Fibroblast of villous mesenchyme (primary cell): ENCODE data around the gene ADGRA3. TPM values are rescaled to one million over a fixed set of nuclear protein-coding genes. Genes with fewer than 3 reads are reported as not detected.

Experiments used
- DNase-seq: peaks from one replicate; pipeline ENCODE4 v3.0.0-alpha.2; 2010; ENCODE audit warnings: low read depth
- H3K4me3 ChIP-seq: 2 replicates; pipeline ENCODE4 v1.5.1; 2011; ENCODE audit warnings: low read depth, mild to moderate bottlenecking, low read length
- total RNA-seq: library from RNA; depleted of rRNA; stranded (reverse); fragments of >200 nt; gene quantifications from 2 replicates; pipeline ENCODE4 v1.2.3, GENCODE V29; 2012
- TF ChIP-seq, protein P1 (sequence below): IDR thresholded peaks from 2 replicates; pipeline ENCODE4 v1.5.1; 2012; ENCODE audit warnings: low read depth, mild to moderate bottlenecking, low read length; ENCODE audit not compliant: insufficient read depth

ADGRA3 gene
- total RNA-seq, 1 donor = 25.9 TPM

DNA sequence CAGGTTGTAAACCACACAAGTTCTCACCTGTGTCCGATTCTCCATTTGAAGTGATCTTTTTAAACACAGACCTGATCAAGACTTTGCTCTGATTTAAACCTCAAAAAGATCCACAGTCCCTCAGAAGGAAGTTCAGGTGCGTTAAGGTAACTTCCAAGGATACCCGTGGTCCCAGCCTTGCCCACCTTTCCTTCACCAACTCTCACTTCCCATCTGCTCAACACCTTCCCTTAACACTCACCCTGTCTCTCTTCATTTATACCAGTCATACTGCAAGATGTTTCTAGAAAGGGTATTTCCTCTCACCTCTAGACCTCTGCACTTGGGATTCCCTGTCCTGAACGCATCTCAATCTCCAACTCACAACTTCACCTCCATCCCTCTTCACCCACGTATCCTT, 49.9 kb downstream of the ADGRA3 start:
- no peak for DNase-seq
- TF ChIP-seq, protein P1, sequence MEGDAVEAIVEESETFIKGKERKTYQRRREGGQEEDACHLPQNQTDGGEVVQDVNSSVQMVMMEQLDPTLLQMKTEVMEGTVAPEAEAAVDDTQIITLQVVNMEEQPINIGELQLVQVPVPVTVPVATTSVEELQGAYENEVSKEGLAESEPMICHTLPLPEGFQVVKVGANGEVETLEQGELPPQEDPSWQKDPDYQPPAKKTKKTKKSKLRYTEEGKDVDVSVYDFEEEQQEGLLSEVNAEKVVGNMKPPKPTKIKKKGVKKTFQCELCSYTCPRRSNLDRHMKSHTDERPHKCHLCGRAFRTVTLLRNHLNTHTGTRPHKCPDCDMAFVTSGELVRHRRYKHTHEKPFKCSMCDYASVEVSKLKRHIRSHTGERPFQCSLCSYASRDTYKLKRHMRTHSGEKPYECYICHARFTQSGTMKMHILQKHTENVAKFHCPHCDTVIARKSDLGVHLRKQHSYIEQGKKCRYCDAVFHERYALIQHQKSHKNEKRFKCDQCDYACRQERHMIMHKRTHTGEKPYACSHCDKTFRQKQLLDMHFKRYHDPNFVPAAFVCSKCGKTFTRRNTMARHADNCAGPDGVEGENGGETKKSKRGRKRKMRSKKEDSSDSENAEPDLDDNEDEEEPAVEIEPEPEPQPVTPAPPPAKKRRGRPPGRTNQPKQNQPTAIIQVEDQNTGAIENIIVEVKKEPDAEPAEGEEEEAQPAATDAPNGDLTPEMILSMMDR = no peak
- H3K4me3 ChIP-seq = no peak overlapping the region

DNA sequence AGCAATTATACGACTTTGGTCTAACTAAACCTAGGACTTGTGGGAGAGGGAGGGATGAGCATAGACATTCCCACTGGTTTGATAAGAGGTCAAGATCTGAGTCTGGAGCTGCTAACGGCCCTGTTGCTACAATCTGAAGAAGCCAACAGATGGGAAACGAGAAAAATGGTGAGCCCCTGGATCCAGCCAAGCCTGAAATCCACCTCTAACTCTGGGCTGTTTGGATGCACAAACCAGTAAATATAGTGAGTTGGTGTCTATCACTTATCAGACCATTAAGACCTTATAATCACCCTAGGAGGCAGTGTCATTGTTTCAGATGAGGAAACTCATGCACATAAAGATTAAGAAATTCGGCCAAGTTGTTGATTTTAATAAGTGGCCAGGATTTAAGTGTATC, 50.5 kb downstream of the ADGRA3 start:
- H3K4me3 ChIP-seq = no peak overlapping the region
- TF ChIP-seq, protein P1 = no peak
- no peak for DNase-seq

DNA sequence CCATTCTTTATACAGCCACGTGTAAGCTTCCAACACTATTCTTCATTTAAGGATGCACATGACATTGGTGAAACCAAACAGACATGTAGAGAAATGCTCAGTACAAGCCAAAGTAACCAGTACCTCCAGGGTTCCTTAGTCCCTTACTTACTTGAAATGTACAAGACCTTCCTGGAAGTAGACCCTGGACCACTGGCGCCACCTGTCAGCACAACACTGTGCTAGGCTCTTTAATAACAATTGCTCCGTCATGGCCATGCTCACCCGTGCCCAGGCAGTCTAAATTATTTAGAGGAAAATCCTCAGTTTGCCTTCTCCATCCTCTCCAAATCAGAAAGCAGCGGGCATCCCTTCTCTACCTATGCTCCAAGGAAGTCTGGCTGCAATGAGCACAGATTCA, 52.7 kb downstream of the ADGRA3 start:
- TF ChIP-seq, protein P1 = no peak
- DNase-seq = no peak
- no peak overlapping the region for H3K4me3 ChIP-seq

DNA sequence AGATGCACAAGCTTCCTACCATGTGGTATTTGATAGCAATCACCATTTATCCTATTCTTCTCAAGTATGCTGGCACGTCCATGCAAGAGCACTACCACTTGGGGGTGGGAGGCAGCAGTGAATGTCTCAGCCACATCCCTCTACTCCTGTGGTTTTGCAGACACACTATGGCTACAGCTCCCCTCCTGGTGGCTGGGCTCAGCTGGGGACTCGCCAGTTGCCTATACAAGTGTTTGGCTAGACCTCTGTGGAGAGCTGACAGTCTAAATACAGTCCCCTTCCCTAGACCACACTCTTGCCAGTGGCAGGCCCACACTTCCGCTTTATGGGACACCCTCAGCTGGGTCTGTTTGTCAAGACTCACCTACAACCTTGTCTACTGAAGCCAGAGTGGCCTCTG, 53.2 kb downstream of the ADGRA3 start:
- TF ChIP-seq, protein P1 = no peak
- H3K4me3 ChIP-seq = no peak overlapping the region
- no peak for DNase-seq

DNA sequence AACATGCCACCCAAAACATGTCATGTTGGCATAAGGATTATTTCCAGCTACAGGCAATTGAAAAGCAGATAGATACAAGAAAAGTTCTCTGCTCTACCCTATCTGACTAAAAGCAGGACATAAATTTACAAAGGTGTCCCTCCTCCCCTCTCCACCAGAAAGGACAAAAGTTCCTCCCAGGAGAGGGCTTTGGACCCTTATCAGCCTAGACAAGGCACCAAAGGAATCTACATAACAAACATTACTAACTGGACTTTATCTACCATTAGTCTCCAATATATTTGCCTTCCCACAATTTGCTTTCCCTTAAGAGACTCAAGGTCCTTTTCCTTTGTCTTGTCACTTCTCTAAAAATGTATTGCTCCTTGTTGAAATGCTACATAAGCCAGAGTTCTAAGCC, 55.6 kb downstream of the ADGRA3 start:
- TF ChIP-seq, protein P1 = no peak
- no peak for DNase-seq
- no peak overlapping the region for H3K4me3 ChIP-seq

DNA sequence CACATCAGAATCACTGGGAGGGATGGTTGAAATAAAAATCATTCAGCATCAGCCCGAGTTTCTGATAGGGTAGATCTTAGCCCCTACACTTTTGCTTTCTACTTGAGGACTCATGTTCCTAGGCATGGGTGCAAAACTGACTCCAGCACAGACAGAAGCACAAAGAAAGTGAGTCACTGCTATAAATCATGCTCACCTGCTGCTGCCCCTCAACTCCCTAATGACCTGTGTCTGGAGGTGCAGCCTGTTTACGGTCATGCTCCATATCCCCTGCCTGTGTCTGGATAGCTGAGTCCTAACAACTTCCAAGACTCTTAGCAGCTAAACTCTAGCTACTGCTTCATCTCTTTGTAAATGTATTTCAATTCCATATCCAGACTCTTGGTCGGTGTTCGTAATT, 57.8 kb downstream of the ADGRA3 start:
- TF ChIP-seq, protein P1 = no peak
- no peak for DNase-seq
- no peak overlapping the region for H3K4me3 ChIP-seq

DNA sequence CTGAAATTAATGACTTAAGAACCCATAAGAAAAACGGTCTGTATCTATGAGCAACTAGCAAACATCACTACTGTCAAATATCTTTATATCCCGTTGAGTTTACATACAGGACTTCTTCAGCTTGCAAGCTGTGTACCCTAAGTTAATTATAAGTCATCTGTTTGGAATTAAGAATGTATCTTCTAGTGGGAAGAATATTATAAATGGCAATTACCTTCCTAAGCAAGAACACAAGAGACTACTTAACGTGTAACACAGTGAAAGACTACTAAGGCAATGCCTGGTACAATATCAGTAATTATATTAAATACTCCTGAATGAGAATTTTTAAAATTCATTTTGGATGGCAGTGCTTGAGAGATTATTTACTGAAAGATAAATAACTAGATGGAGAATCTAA, 58.5 kb downstream of the ADGRA3 start:
- TF ChIP-seq, protein P1 = no peak
- H3K4me3 ChIP-seq = no peak overlapping the region
- no peak for DNase-seq
